Measurements from ENCODE around the gene DHH.
A peak's percentile ranks its signal among the peaks of the same experiment; 100 is the strongest.

DHH gene

DNA sequence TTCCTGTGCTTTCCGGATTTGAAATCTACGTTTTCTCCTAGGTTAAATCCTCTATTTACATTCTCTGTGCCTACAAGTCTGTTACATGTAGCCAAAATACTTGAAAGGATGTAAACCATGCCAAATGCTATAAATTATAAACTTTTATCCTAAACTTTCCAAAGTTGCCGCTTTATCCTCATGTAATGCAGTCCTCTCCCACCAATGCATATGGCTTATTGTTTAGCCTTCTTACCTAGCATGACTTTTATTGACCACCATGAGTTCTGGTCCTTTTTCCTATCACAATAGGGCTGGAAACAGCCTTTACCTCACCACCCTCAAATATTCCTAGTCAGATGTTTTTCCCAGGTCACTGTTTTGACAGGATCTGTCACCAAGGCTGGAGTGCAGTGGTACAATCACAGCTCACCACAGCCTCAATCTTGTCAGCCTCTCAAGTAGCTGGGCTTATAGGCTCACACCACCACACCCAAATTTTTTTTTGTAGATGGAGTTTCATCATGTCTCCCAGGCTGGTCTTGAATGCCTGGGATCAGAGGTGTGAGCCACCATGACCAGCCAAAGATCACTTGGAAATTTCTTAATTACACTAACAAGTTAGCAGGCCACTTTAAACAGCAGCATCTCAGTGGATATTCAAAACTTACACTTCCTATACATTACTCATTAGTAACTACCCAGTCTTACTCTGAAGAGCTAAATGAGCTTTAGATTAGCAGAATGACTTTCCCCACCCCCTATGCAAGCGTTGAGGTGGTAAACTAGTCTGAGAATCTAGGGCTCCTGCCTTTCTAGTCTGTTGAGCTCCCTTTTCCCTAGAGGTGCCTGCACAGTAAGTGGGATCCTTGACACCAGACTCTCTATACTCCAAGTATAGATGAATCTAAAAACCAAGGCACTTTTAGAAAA is 32.5 kb upstream of the DHH start:
- H3K4me3 Mint-ChIP-seq: peak overlapping the region in 1 of 2 donors; percentile 24
- no peak for ATAC-seq
- no peaks in the 10 kb centered on the region for H3K9me3 Mint-ChIP-seq
- peaks cover 50% of the 10 kb centered on the region for H3K4me1 Mint-ChIP-seq
- DNase-seq: no peak
- H3K27ac Mint-ChIP-seq: peak overlapping the region in 1 of 2 donors; percentile 82
- no peaks in the 10 kb centered on the region for H3K27me3 Mint-ChIP-seq

DNA sequence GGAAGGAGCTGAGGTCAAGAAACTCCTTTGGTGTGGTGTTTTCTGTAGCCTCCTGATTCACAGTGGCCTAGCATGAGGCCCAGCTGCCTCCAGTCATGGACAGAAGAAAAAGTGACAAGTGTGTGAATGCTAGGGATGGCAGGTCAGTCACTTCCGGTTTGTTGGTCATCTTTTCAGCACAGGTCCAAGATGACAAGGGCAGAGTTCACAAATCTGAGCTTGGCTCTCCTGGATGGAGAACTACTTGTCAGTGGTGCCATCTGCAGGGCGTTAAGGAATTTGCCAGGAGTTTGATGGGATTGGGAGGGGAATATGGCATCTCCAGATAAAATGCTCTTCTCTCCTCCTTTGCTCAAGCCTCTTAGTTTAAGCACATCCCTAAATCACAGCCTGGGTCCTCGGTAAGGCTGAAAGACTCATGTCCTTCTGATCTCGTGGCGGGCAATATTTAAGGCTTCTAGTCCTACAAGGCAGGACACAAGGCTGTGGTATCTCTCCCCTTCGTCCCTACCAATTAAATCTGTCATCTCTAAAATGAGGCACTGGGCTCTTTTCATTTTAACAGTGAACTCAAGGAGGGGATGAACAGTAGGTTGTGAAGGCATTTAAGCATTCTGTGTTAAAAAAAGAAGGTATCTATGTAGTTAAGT is 26.6 kb upstream of the DHH start:
- Mint-ChIP-seq H3K9me3 (no peaks in the 10 kb centered on the region), H3K4me1 (no peaks in the 10 kb centered on the region), H3K4me3 (no peak overlapping the region), H3K27ac (no peak overlapping the region), H3K27me3 (no peaks in the 10 kb centered on the region)
- ATAC-seq: no peak
- DNase-seq: no peak

DNA sequence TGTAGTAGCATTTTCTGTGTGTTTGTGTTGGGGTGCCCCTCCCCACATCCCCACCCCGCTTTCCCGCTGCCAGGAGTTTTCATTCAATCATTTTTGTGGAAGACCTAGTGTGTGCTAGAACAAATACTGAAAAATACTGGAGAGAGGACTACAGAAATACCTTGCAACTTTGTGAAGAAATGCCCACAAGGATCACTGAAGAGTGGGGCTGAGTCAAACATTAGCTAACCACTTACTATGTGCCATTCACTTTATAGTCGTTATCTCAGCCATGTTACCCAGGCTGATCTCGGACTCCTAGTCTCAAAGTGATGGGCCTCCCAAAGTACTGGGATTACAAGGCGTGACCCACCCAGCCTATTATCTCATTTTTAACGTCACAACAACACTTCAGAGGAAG is 16.6 kb upstream of the DHH start:
- Mint-ChIP-seq H3K4me3 (peak overlapping the region; percentile 90 to 99), H3K27me3 (no peaks in the 10 kb centered on the region), H3K27ac (peak overlapping the region; percentile 98), H3K4me1 (peaks cover 43% of the 10 kb centered on the region), H3K9me3 (no peaks in the 10 kb centered on the region)
- ATAC-seq (peak; percentile 25), DNase-seq (no peak)

- Mint-ChIP-seq H3K4me1 (peaks cover 49% of the 10 kb centered on the region), H3K27me3 (no peaks in the 10 kb centered on the region), H3K9me3 (no peaks in the 10 kb centered on the region), H3K4me3 (peak within 1 kb of the TSS; percentile 90 to 99), H3K27ac (peak within 1 kb of the TSS; percentile 98)
- peak; percentile 93 to 95 for DNase-seq
- ATAC-seq: peak; percentile 99
These were observed 16.0 kb upstream of the DHH start, which contains the start of gene LMBR1L for GRCh38 chr12:49110464-49111155. Gene LMBR1L (minus strand): TSS chr12:49110847. CDS start chr12:49110555, 292 bp downstream.

DNA sequence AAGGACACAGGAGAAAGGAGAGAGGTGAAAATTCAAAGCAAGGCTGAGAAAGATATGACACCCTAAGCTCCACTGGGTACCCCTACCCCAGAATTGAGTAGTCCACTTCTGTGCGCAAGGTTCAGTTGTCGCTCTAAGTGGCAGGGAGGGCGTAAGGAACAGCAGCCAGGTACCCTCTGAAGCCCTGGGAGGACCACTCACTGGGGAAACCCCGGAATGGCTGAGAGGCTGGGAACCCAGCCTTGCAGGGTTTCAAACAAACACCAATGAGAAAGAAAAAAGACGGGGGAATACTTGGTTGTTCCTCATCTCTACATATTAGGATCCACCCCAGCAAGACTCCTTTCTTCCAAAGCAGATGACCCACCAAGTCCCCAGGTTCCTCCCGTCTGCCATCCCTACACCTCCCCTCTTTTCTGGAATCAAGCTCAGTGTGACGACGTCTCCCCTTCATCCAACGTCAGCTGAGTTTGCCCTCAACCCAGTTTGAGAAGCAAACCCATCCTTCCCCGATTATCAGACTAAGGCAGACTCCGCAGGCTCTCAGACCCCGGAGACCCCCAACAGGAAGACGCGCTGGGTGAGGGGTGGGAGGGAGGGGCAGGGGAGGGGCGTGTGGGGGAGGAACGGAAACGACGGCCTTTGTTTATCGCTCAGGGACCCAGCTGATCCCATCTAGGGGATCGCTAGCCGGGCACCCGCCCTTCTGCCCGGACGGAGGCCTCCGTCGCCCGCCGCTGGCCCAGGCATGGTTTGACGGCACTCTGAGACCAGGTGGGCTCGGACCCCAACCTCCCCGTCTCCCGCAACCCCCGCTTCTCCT is 15.3 kb upstream of the DHH start:
- Mint-ChIP-seq H3K9me3 (no peaks in the 10 kb centered on the region), H3K27ac (peak overlapping the region; percentile 98), H3K4me1 (peaks cover 53% of the 10 kb centered on the region), H3K4me3 (peak overlapping the region; percentile 90 to 99), H3K27me3 (no peaks in the 10 kb centered on the region)
- ATAC-seq (no peak), DNase-seq (no peak)

GRCh38 chr12:49108958-49109404 is 14.4 kb upstream of the DHH start:
- Mint-ChIP-seq H3K9me3 (no peaks in the 10 kb centered on the region), H3K27me3 (no peaks in the 10 kb centered on the region), H3K4me1 (peaks cover 53% of the 10 kb centered on the region), H3K27ac (no peak overlapping the region), H3K4me3 (peak overlapping the region; percentile 90 to 99)
- no peak for ATAC-seq
- DNase-seq: no peak

- H3K27ac Mint-ChIP-seq: peak overlapping the region in 1 of 2 donors; percentile 50
- ATAC-seq (no peak), DNase-seq (no peak)
- H3K4me1 Mint-ChIP-seq: peaks cover 44% of the 10 kb centered on the region
- H3K27me3 Mint-ChIP-seq: no peaks in the 10 kb centered on the region
- no peaks in the 10 kb centered on the region for H3K9me3 Mint-ChIP-seq
- H3K4me3 Mint-ChIP-seq: no peak overlapping the region
These were observed 11.0 kb upstream of the DHH start for GRCh38 chr12:49105504-49106084.

DNA sequence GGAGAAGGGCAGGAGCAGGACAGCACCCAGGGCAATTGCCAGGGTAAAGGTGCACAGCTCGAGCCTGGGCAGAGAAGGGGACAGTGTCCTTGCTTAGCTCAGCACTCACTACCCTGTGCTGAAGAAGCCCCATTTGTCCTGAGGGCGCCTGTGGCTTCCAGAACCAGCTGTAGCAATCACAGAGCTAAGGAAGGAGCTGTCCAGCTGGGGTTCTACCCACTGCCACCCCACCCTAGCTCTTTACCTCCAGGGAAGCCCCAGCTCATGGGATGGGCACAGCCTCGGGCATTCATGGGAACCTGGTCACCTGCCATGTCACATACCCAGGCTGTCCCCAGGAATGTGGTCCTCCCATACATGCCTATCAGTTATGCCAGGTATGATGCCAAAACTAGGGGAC is 10.2 kb upstream of the DHH start:
- Mint-ChIP-seq H3K27me3 (no peaks in the 10 kb centered on the region), H3K9me3 (no peaks in the 10 kb centered on the region), H3K27ac (no peak overlapping the region), H3K4me1 (peaks cover 40% of the 10 kb centered on the region), H3K4me3 (no peak overlapping the region)
- ATAC-seq (no peak), DNase-seq (no peak)

- Mint-ChIP-seq H3K4me1 (peaks cover 2% of the 10 kb centered on the region), H3K9me3 (no peaks in the 10 kb centered on the region), H3K27ac (peak overlapping the region in 1 of 2 donors; percentile 63), H3K27me3 (peaks cover 4% of the 10 kb centered on the region), H3K4me3 (no peak overlapping the region)
- no peak for DNase-seq
- no peak for ATAC-seq
These were observed 5.8 kb upstream of the DHH start for GRCh38 chr12:49100380-49100779.

DNA sequence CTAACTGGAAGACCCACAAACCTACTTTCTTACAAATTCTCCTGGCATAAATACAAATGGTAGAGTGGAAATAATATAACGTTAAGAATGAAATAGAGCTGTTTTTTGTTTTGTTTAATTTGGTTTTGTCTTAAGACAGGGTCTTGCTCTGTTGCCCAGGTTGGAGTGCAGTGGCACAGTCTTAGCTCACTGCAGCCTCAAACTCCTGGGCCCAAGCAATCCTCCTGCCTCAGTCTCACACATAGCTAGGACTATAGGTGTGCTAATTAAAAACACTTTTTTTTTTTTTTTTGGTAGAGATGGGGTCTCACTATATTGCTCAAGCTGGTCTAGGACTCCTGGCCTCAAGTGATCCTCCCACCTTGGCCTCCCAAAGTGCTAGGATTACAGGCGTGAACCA is 4.1 kb upstream of the DHH start:
- Mint-ChIP-seq H3K27me3 (peaks cover 21% of the 10 kb centered on the region), H3K9me3 (no peaks in the 10 kb centered on the region), H3K4me3 (no peak overlapping the region), H3K27ac (no peak overlapping the region), H3K4me1 (peaks cover 8% of the 10 kb centered on the region)
- ATAC-seq (no peak), DNase-seq (no peak)

- DNase-seq: peak; percentile 56 to 59
- ATAC-seq: peak; percentile 58
- Mint-ChIP-seq H3K4me3 (no peak overlapping the region), H3K9me3 (no peaks in the 10 kb centered on the region), H3K27ac (no peak overlapping the region), H3K27me3 (peaks cover 28% of the 10 kb centered on the region), H3K4me1 (peaks cover 13% of the 10 kb centered on the region)
These were observed 3.4 kb upstream of the DHH start for GRCh38 chr12:49098035-49098451.

GRCh38 chr12:49097381-49097780 is 2.8 kb upstream of the DHH start:
- Mint-ChIP-seq H3K9me3 (no peaks in the 10 kb centered on the region), H3K27me3 (peaks cover 34% of the 10 kb centered on the region), H3K4me1 (peaks cover 18% of the 10 kb centered on the region), H3K4me3 (no peak overlapping the region), H3K27ac (no peak overlapping the region)
- ATAC-seq (no peak), DNase-seq (no peak)

- Mint-ChIP-seq H3K4me1 (peaks cover 42% of the 10 kb centered on the region), H3K4me3 (peak overlapping the region in 1 of 2 donors; percentile 25), H3K27ac (no peak overlapping the region), H3K9me3 (no peaks in the 10 kb centered on the region), H3K27me3 (peaks cover 58% of the 10 kb centered on the region)
- DNase-seq (no peak), ATAC-seq (no peak)
These were observed 369 bp upstream of the DHH start for GRCh38 chr12:49094975-49095365.

DNA sequence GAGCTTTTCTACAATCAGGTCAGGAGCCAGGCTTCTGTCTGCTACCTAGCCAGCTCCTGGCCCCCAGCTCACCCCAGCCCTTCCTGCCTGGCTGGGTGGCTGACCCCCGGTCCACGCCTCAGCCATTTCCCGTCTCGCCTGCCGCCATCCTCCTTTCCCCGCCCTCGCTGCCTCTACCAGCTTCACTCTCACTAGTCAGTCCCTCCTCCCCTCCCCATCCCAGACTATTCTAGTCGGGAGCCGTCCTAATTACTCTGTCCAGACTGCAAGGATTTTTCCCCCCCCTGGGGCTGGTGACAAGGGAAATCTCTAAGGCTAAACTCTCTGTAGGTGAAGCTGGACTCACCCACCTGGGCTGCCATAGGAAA is 825 bp downstream of the DHH start:
- no peak for ATAC-seq
- H3K9me3 Mint-ChIP-seq: no peaks in the 10 kb centered on the region
- no peak overlapping the region for H3K27ac Mint-ChIP-seq
- H3K4me3 Mint-ChIP-seq: peak overlapping the region; percentile 57 to 60
- peaks cover 53% of the 10 kb centered on the region for H3K4me1 Mint-ChIP-seq
- DNase-seq: no peak
- H3K27me3 Mint-ChIP-seq: peaks cover 70% of the 10 kb centered on the region

All from stimulated activated naive CD8-positive, alpha-beta T cell treated with anti-CD3 and anti-CD28 coated beads, Interleukin-15, amount 100 ng/mL, for 72 hours (primary cell).